HepG2 (cell line): ENCODE measurements around the gene MAMSTR. TPM values are rescaled to one million over a fixed set of nuclear protein-coding genes. Genes with fewer than 3 reads are reported as not detected.

Source experiments
- ATAC-seq: fragments of 200-7000 bp; cut with Tn5 transposase; 3 replicates; pipeline ENCODE4 v1.9.1; 2020; ENCODE audit warnings: mild to moderate bottlenecking, moderate library complexity
- BruUV-seq: library from RNA; stranded (reverse); fragments of 400-500 nt; replicated peaks from 2 replicates; lab custom pipeline; 2021; lab: Mats Ljungman, UMichigan
- CTCF ChIA-PET: fragments of 300-600 bp; formaldehyde crosslinking; extraction: SDS; loops from one replicate; lab custom pipeline; 2021; ENCODE audit warnings: low total read pairs, inconsistent platforms, low intra/inter-chr PET ratio; lab: Yijun Ruan, JAX
- POLR2A ChIA-PET: fragments of 350-600 bp; sonication (Branson Sonifier 250); formaldehyde crosslinking; loops from one replicate; lab custom pipeline; 2020; ENCODE audit warnings: antibody characterized with exemption, inconsistent platforms; lab: Yijun Ruan, JAX
- DNase-seq: peaks from one replicate; pipeline ENCODE4 v3.0.0-alpha.2; 2015; ENCODE audit warnings: low spot score
- FAIRE-seq: peaks from 3 replicates; lab custom pipeline; 2011; peaks lifted over from hg19 to GRCh38; lab: Jason Lieb, UNC
- H2AFZ ChIP-seq: one replicate; pipeline ENCODE4 v1.6.1; 2011; ENCODE audit warnings: low read length, inconsistent platforms
- H3K27ac ChIP-seq: fragments of 300-600 bp; 3 replicates; pipeline ENCODE4 v1.8.0; 2011; ENCODE audit warnings: mixed run types, mild to moderate bottlenecking, mixed read lengths, low read length, inconsistent platforms; ENCODE audit not compliant: insufficient read depth; ENCODE audit errors: extremely low read length
- H3K27me3 ChIP-seq, 2 experiments: fragments of 200-600 bp in 1 of 2; 2 replicates in 1 of 2; 3 replicates in 1 of 2; pipeline versions ENCODE4 v1.6.0 to v1.8.0; 2011; ENCODE audit warnings: low read length in 2 of 2, mild to moderate bottlenecking in 2 of 2, moderate library complexity in 2 of 2, inconsistent platforms in 1 of 2; ENCODE audit not compliant: insufficient read depth in 2 of 2, control insufficient read depth in 1 of 2
- H3K36me3 ChIP-seq, 2 experiments: fragments of 200-600 bp in 1 of 2; replicated peaks in 1 of 2; 2 replicates in 1 of 2; 3 replicates in 1 of 2; pipeline versions ENCODE4 v1.5.1 to v1.8.0; 2011; ENCODE audit warnings: low read length in 2 of 2, inconsistent platforms in 1 of 2; ENCODE audit not compliant: insufficient read depth in 2 of 2, control insufficient read depth in 1 of 2
- H3K4me1 ChIP-seq: 2 replicates; pipeline ENCODE4 v1.5.1; 2012; ENCODE audit warnings: low read length, inconsistent platforms; ENCODE audit not compliant: insufficient read depth
- H3K4me2 ChIP-seq: 2 replicates; pipeline ENCODE4 v1.6.0; 2011; ENCODE audit warnings: low read depth, low read length, inconsistent platforms
- H3K4me3 ChIP-seq, 3 experiments: fragments of 200-600 bp in 1 of 3; sonication (generic), shearing (Covaris generic) in 1 of 3; replicated peaks in 1 of 3; 2 replicates each; pipeline ENCODE4 v1.5.1; 2011 to 2016; ENCODE audit warnings: low read length in 3 of 3, inconsistent platforms in 2 of 3, low read depth in 2 of 3, mild to moderate bottlenecking in 2 of 3, control low read depth in 1 of 3, mixed read lengths in 1 of 3; ENCODE audit not compliant: insufficient read depth in 1 of 3
- H3K79me2 ChIP-seq: one replicate; pipeline ENCODE4 v1.6.1; 2011; ENCODE audit warnings: low read length, inconsistent platforms; ENCODE audit not compliant: insufficient read depth
- H3K9ac ChIP-seq: 2 replicates; pipeline ENCODE4 v1.6.0; 2011; ENCODE audit warnings: mild to moderate bottlenecking, low read depth, low read length, inconsistent platforms; ENCODE audit not compliant: insufficient read depth
- H3K9me3 ChIP-seq: 2 replicates; pipeline ENCODE4 v1.5.1; 2012; ENCODE audit warnings: mild to moderate bottlenecking, low read length
- H4K20me1 ChIP-seq: 2 replicates; pipeline ENCODE4 v1.6.0; 2011; ENCODE audit warnings: inconsistent platforms, mild to moderate bottlenecking, low read length, moderate library complexity; ENCODE audit not compliant: insufficient read depth
- ATF7 ChIP-seq, 2 experiments: fragments of 450-650 bp in 1 of 2; sonication (generic) in 1 of 2; formaldehyde crosslinking in 1 of 2; IDR thresholded peaks; 2 replicates each; pipeline versions ENCODE4 v1.4.0 to v1.6.1; 2016 to 2020; ENCODE audit warnings: antibody characterized with exemption in 1 of 2, mild to moderate bottlenecking in 1 of 2, missing genetic modification reagents in 1 of 2
- CREB1 ChIP-seq, 2 experiments: fragments of 450-650 bp in 1 of 2; IDR thresholded peaks; 2 replicates each; pipeline ENCODE4 v1.6.1; 2016 to 2017; ENCODE audit warnings: control low read depth in 1 of 2, mild to moderate bottlenecking in 1 of 2, missing compliant biosample characterization in 1 of 2, missing genetic modification characterization in 1 of 2
- E2F1 ChIP-seq: sonication (generic); formaldehyde crosslinking; IDR thresholded peaks from 2 replicates; pipeline ENCODE4 v1.5.0; 2020; ENCODE audit warnings: missing genetic modification reagents
- FOXO1 ChIP-seq: sonication (generic); formaldehyde crosslinking; IDR thresholded peaks from 2 replicates; pipeline ENCODE4 v1.4.0; 2020; ENCODE audit warnings: missing genetic modification reagents
- GABPA ChIP-seq, 2 experiments: IDR thresholded peaks; 2 replicates each; pipeline ENCODE4 v1.6.1; 2011 to 2016; ENCODE audit warnings: low read depth in 2 of 2, low read length in 1 of 2, missing biosample characterization in 1 of 2, missing genetic modification characterization in 1 of 2
- GABPB1 ChIP-seq: IDR thresholded peaks from 2 replicates; pipeline ENCODE4 v1.6.1; 2016; ENCODE audit warnings: mild to moderate bottlenecking, missing genetic modification reagents, moderate library complexity, missing compliant biosample characterization
- KDM2A ChIP-seq: sonication (generic); formaldehyde crosslinking; IDR thresholded peaks from 2 replicates; pipeline ENCODE4 v1.4.0; 2020; ENCODE audit warnings: low read depth, missing genetic modification reagents, borderline replicate concordance
- MYC ChIP-seq: sonication (generic); formaldehyde crosslinking; IDR thresholded peaks from 2 replicates; pipeline ENCODE4 v1.9.0; 2021; ENCODE audit warnings: missing genetic modification reagents, borderline replicate concordance
- SALL1 ChIP-seq: sonication (generic); formaldehyde crosslinking; IDR thresholded peaks from 2 replicates; pipeline ENCODE4 v1.8.0; 2022; ENCODE audit warnings: mild to moderate bottlenecking, missing genetic modification reagents
- ZBTB21 ChIP-seq: sonication (generic); formaldehyde crosslinking; IDR thresholded peaks from 2 replicates; pipeline ENCODE4 v1.4.0; 2020; ENCODE audit warnings: missing genetic modification reagents
- ZNF121 ChIP-seq: sonication (generic); formaldehyde crosslinking; IDR thresholded peaks from 2 replicates; pipeline ENCODE4 v1.5.0; 2020; ENCODE audit warnings: mild to moderate bottlenecking, missing genetic modification reagents
- WGBS: methylation state at CpG from one replicate; pipeline ENCODE4 v1.1.6; 2017; ENCODE audit warnings: low lambda C conversion rate; 5-methylcytosine and 5-hydroxymethylcytosine counted together
- in situ Hi-C: cut with HindIII; loops from 2 replicates; pipeline ENCODE4 v1.10.0; 2017; ENCODE audit warnings: low pct_unique_long_range_greater_than_20kb; ENCODE audit not compliant: extremely low pct_ligation_motif_present
- intact Hi-C: fragments of 100-400 bp; cut with micrococcal nuclease; formaldehyde crosslinking; loops from one replicate; pipeline ENCODE4 v1.10.0; 2022; ENCODE audit not compliant: unreplicated experiment
- polyA plus RNA-seq, 8 experiments: library from polyadenylated mRNA; depleted of rRNA in 3 of 8; stranded (reverse) in 7 of 8; unstranded in 1 of 8; fragments of >200 nt; fragmentation: Illumina TruSeq in 4 of 8; extraction: Trizol in 4 of 8; gene quantifications; 2 replicates each; pipeline versions ENCODE4 v1.2.1 to v1.2.3, GENCODE V29; 2011 to 2016; ENCODE audit warnings: low read depth in 4 of 8, missing spikeins in 1 of 8, mixed read lengths in 1 of 8; ENCODE audit not compliant: insufficient read depth in 1 of 8
- total RNA-seq, 5 experiments: library from RNA; depleted of rRNA; stranded (reverse); fragments of >200 nt; fragmentation: Illumina TruSeq; extraction: Trizol; gene quantifications; 2 replicates each; pipeline ENCODE4 v1.2.3, GENCODE V29; 2016; ENCODE audit warnings: low read depth in 1 of 5

The MAMSTR gene
- total and polyA plus RNA-seq, 2 of the 13 experiments (the other 11 are each of a cell fraction or from before 2014, with no cell fraction given) = 2.2 to 2.4 TPM

DNA sequence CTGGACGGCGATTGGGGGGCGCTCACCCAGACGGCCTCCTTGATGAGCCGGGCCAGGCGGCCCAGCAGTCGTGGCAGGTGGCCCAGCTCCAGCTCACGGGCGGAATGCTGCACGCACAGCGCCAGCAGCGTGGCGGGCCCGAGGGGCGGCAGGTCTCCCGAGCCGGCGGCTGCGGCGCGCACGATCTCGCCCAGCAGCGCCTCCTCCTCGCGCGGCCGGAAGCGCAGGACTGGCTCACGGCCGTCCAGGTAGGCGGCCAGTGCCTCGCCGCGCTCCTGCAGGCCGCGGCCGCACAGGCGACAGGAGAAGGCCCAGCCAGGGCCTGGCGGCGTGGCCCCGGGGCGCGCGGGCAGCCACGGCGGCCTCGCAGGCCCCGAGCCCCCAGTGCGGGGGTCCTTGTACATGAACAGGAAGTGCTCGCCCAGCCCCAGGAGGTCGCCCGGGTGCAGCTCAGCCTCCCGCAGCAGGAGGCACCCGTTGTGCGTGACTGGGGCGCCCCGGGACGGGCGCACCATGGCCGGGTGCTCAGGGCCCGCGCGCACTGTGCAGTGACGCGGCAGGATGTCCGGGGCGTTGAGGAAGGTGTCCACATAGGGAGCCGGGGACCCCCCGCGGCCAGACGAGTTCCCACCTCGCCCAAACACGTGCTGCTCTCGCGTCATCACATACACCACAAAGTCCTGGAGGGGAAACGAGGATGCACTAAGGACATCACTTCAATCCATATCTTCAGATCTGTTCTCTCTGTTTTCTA, 9.6 kb upstream of the MAMSTR start (continued):
- TF ChIP-seq FOXO1 (CRISPR knock-in tag) = no peak
- no peak for TF ChIP-seq ZNF121 (CRISPR knock-in tag)
- TF ChIP-seq SALL1 (CRISPR knock-in tag) = no peak
- no peak for TF ChIP-seq E2F1 (CRISPR knock-in tag)

- no peak overlapping the region for H3K4me2 ChIP-seq
- ATAC-seq (no peak), DNase-seq (no peak), FAIRE-seq (no peak)
- no peaks in the 10 kb centered on the region for H3K79me2 ChIP-seq
- no peak overlapping the region for H3K4me3 ChIP-seq
- H3K27me3 ChIP-seq = no peaks in the 10 kb centered on the region
- no peaks in the 10 kb centered on the region for H4K20me1 ChIP-seq
- no peaks in the 10 kb centered on the region for H3K36me3 ChIP-seq
- H3K27ac ChIP-seq = no peak overlapping the region
- in situ Hi-C loops = no loop called here
- H3K4me1 ChIP-seq = peaks cover 15% of the 10 kb centered on the region
- H3K9me3 ChIP-seq = no peaks in the 10 kb centered on the region
- WGBS = 100% methylated on average over 1 of the region's 2 CpGs
- intact Hi-C loops = no loop called here
- no TSS peak for BruUV-seq
- CTCF ChIA-PET = no interaction called here
- POLR2A ChIA-PET = interaction anchor here (1.6 kb wide), 1 partner anchor 12 kb away, joined by 6 read pairs; no protein-coding TSS in a partner anchor
- H3K9ac ChIP-seq = no peak overlapping the region
- no peak overlapping the region for H2AFZ ChIP-seq
- peak; percentile 93 for TF ChIP-seq ZBTB21 (CRISPR knock-in tag)
- peak; percentile 77 for TF ChIP-seq CREB1 (IDR thresholded peaks at IDR 0.05)
- peak; percentile 47; the same call in 1 of the 2 replicates for TF ChIP-seq CREB1 (CRISPR knock-in tag; IDR thresholded peaks at IDR 0.05)
- TF ChIP-seq KDM2A = no peak
- TF ChIP-seq ATF7 (IDR thresholded peaks at IDR 0.05) = peak; percentile 83
- TF ChIP-seq ATF7 (CRISPR knock-in tag; IDR thresholded peaks at IDR 0.05) = no peak
- peak; percentile 50 for TF ChIP-seq GABPA (IDR thresholded peaks at IDR 0.05; ENCODE audit: low read depth, low read length)
- peak; percentile 80 for TF ChIP-seq GABPA (CRISPR knock-in tag; IDR thresholded peaks at IDR 0.05; ENCODE audit: low read depth)
- TF ChIP-seq MYC (CRISPR knock-in tag) = no peak
- TF ChIP-seq GABPB1 (CRISPR knock-in tag) = peak; percentile 73
These were observed 7.0 kb upstream of the MAMSTR start for GRCh38 chr19:48726556-48726955.
